Measurements from ENCODE around the gene KRT33A.

Gene KRT33A

GRCh38 chr17:41326173-41327145 lies 24.2 kb downstream of the KRT33A start:
- H2BK120ac ChIP-seq (ENCODE audit: insufficient read depth, low read length, poor library complexity): no peak overlapping the region
- no peak overlapping the region for H2AK5ac ChIP-seq (ENCODE audit: low read length)
- no peak overlapping the region for H3K9ac ChIP-seq (ENCODE audit: low read length)
- H3K79me1 ChIP-seq (ENCODE audit: low read length): peaks cover 2% of the 10 kb centered on the region
- H2AFZ ChIP-seq (ENCODE audit: insufficient read depth, low read length, poor library complexity): no peak overlapping the region
- H3K9me3 ChIP-seq (ENCODE audit: insufficient read depth, low read depth, low read length): no peaks in the 10 kb centered on the region
- DNase-seq: no peak
- H2BK12ac ChIP-seq (ENCODE audit: low read length): no peak overlapping the region
- no peak overlapping the region for H4K12ac ChIP-seq (ENCODE audit: low read depth, low read length)
- H4K8ac ChIP-seq (ENCODE audit: low read depth, low read length): no peak overlapping the region
- H3K4me2 ChIP-seq (ENCODE audit: low read length): no peak overlapping the region
- no peak overlapping the region for H3K14ac ChIP-seq (ENCODE audit: low read length)
- H3K4ac ChIP-seq (ENCODE audit: low read depth, low read length): no peak overlapping the region
- H3K27ac ChIP-seq (ENCODE audit: low read depth, low read length): no peak overlapping the region
- peaks cover 6 to 8% of the 10 kb centered on the region in 2 experiments for H3K4me1 ChIP-seq (ENCODE audit: control insufficient read depth in 1 of 2, insufficient read depth in 2 of 2, low read length in 2 of 2)
- no peak overlapping the region for H3K4me3 ChIP-seq (ENCODE audit: low read depth, low read length)
- no peak overlapping the region for H3K18ac ChIP-seq (ENCODE audit: low read length)
- no CpG with 5 or more reads among the region's 18 CpGs for WGBS (ENCODE audit: extremely low coverage, insufficient coverage, insufficient read length)
- no peaks in the 10 kb centered on the region for H3K36me3 ChIP-seq (ENCODE audit: control insufficient read depth in 1 of 2, insufficient read depth in 2 of 2, low read length in 2 of 2)
- H2BK5ac ChIP-seq (ENCODE audit: low read depth, low read length, poor library complexity): no peak overlapping the region
- H3K27me3 ChIP-seq (ENCODE audit: insufficient read depth, low read length): no peaks in the 10 kb centered on the region
- H3K23ac ChIP-seq (ENCODE audit: low read length): no peak overlapping the region
- no peak overlapping the region for H4K91ac ChIP-seq (ENCODE audit: low read depth, low read length)
- no peaks in the 10 kb centered on the region for H3K79me2 ChIP-seq (ENCODE audit: control insufficient read depth, insufficient read depth, low read length, poor library complexity)

- H3K79me2 ChIP-seq (ENCODE audit: control insufficient read depth, insufficient read depth, low read length, poor library complexity): no peaks in the 10 kb centered on the region
- WGBS (ENCODE audit: extremely low coverage, insufficient coverage, insufficient read length): no CpG with 5 or more reads among the region's 6 CpGs
- H3K4me3 ChIP-seq (ENCODE audit: low read depth, low read length): no peak overlapping the region
- H2BK120ac ChIP-seq (ENCODE audit: insufficient read depth, low read length, poor library complexity): no peak overlapping the region
- no peaks in the 10 kb centered on the region for H3K36me3 ChIP-seq (ENCODE audit: control insufficient read depth in 1 of 2, insufficient read depth in 2 of 2, low read length in 2 of 2)
- no peak for DNase-seq
- H3K79me1 ChIP-seq (ENCODE audit: low read length): peaks cover 2% of the 10 kb centered on the region
- H3K4ac ChIP-seq (ENCODE audit: low read depth, low read length): no peak overlapping the region
- no peak overlapping the region for H3K4me2 ChIP-seq (ENCODE audit: low read length)
- no peak overlapping the region for H3K18ac ChIP-seq (ENCODE audit: low read length)
- no peak overlapping the region for H4K8ac ChIP-seq (ENCODE audit: low read depth, low read length)
- no peaks in the 10 kb centered on the region for H3K27me3 ChIP-seq (ENCODE audit: insufficient read depth, low read length)
- peaks cover 6 to 8% of the 10 kb centered on the region in 2 experiments for H3K4me1 ChIP-seq (ENCODE audit: control insufficient read depth in 1 of 2, insufficient read depth in 2 of 2, low read length in 2 of 2)
- H2AK5ac ChIP-seq (ENCODE audit: low read length): no peak overlapping the region
- no peaks in the 10 kb centered on the region for H3K9me3 ChIP-seq (ENCODE audit: insufficient read depth, low read depth, low read length)
- no peak overlapping the region for H4K91ac ChIP-seq (ENCODE audit: low read depth, low read length)
- no peak overlapping the region for H2BK12ac ChIP-seq (ENCODE audit: low read length)
- H4K12ac ChIP-seq (ENCODE audit: low read depth, low read length): no peak overlapping the region
- no peak overlapping the region for H3K14ac ChIP-seq (ENCODE audit: low read length)
- H2BK5ac ChIP-seq (ENCODE audit: low read depth, low read length, poor library complexity): no peak overlapping the region
- no peak overlapping the region for H3K23ac ChIP-seq (ENCODE audit: low read length)
- no peak overlapping the region for H2AFZ ChIP-seq (ENCODE audit: insufficient read depth, low read length, poor library complexity)
- H3K9ac ChIP-seq (ENCODE audit: low read length): no peak overlapping the region
- H3K27ac ChIP-seq (ENCODE audit: low read depth, low read length): no peak overlapping the region
These were observed 25.0 kb downstream of the KRT33A start for GRCh38 chr17:41325611-41326010.

GRCh38 chr17:41325126-41325525 lies 25.5 kb downstream of the KRT33A start:
- no peak for DNase-seq
- no peak overlapping the region for H4K8ac ChIP-seq (ENCODE audit: low read depth, low read length)
- no peak overlapping the region for H3K4me2 ChIP-seq (ENCODE audit: low read length)
- WGBS (ENCODE audit: extremely low coverage, insufficient coverage, insufficient read length): no CpG with 5 or more reads among the region's 10 CpGs
- H3K79me2 ChIP-seq (ENCODE audit: control insufficient read depth, insufficient read depth, low read length, poor library complexity): no peaks in the 10 kb centered on the region
- H3K18ac ChIP-seq (ENCODE audit: low read length): no peak overlapping the region
- H3K4ac ChIP-seq (ENCODE audit: low read depth, low read length): no peak overlapping the region
- H3K9ac ChIP-seq (ENCODE audit: low read length): no peak overlapping the region
- H2BK120ac ChIP-seq (ENCODE audit: insufficient read depth, low read length, poor library complexity): no peak overlapping the region
- no peak overlapping the region for H2AFZ ChIP-seq (ENCODE audit: insufficient read depth, low read length, poor library complexity)
- no peak overlapping the region for H2BK5ac ChIP-seq (ENCODE audit: low read depth, low read length, poor library complexity)
- H3K14ac ChIP-seq (ENCODE audit: low read length): no peak overlapping the region
- H3K27ac ChIP-seq (ENCODE audit: low read depth, low read length): no peak overlapping the region
- no peak overlapping the region for H3K23ac ChIP-seq (ENCODE audit: low read length)
- peaks cover 6 to 8% of the 10 kb centered on the region in 2 experiments for H3K4me1 ChIP-seq (ENCODE audit: control insufficient read depth in 1 of 2, insufficient read depth in 2 of 2, low read length in 2 of 2)
- no peak overlapping the region for H2AK5ac ChIP-seq (ENCODE audit: low read length)
- no peak overlapping the region for H2BK12ac ChIP-seq (ENCODE audit: low read length)
- no peaks in the 10 kb centered on the region for H3K9me3 ChIP-seq (ENCODE audit: insufficient read depth, low read depth, low read length)
- no peaks in the 10 kb centered on the region for H3K36me3 ChIP-seq (ENCODE audit: control insufficient read depth in 1 of 2, insufficient read depth in 2 of 2, low read length in 2 of 2)
- peaks cover 2% of the 10 kb centered on the region for H3K79me1 ChIP-seq (ENCODE audit: low read length)
- no peaks in the 10 kb centered on the region for H3K27me3 ChIP-seq (ENCODE audit: insufficient read depth, low read length)
- H3K4me3 ChIP-seq (ENCODE audit: low read depth, low read length): no peak overlapping the region
- no peak overlapping the region for H4K91ac ChIP-seq (ENCODE audit: low read depth, low read length)
- H4K12ac ChIP-seq (ENCODE audit: low read depth, low read length): no peak overlapping the region

GRCh38 chr17:41324180-41325075 lies 26.2 kb downstream of the KRT33A start:
- no peak overlapping the region for H2AFZ ChIP-seq (ENCODE audit: insufficient read depth, low read length, poor library complexity)
- WGBS (ENCODE audit: extremely low coverage, insufficient coverage, insufficient read length): no CpG with 5 or more reads among the region's 16 CpGs
- no peaks in the 10 kb centered on the region for H3K36me3 ChIP-seq (ENCODE audit: control insufficient read depth in 1 of 2, insufficient read depth in 2 of 2, low read length in 2 of 2)
- peak overlapping the region; percentile 33 for H2BK12ac ChIP-seq (ENCODE audit: low read length)
- no peak overlapping the region for H4K8ac ChIP-seq (ENCODE audit: low read depth, low read length)
- peaks cover 6 to 8% of the 10 kb centered on the region in 2 experiments for H3K4me1 ChIP-seq (ENCODE audit: control insufficient read depth in 1 of 2, insufficient read depth in 2 of 2, low read length in 2 of 2)
- H3K18ac ChIP-seq (ENCODE audit: low read length): no peak overlapping the region
- H3K27ac ChIP-seq (ENCODE audit: low read depth, low read length): no peak overlapping the region
- no peak overlapping the region for H4K12ac ChIP-seq (ENCODE audit: low read depth, low read length)
- H3K4ac ChIP-seq (ENCODE audit: low read depth, low read length): no peak overlapping the region
- H4K91ac ChIP-seq (ENCODE audit: low read depth, low read length): no peak overlapping the region
- H2BK5ac ChIP-seq (ENCODE audit: low read depth, low read length, poor library complexity): no peak overlapping the region
- H3K27me3 ChIP-seq (ENCODE audit: insufficient read depth, low read length): no peaks in the 10 kb centered on the region
- H3K9ac ChIP-seq (ENCODE audit: low read length): no peak overlapping the region
- DNase-seq: peak in 1 of 2 donors; percentile 48
- H3K9me3 ChIP-seq (ENCODE audit: insufficient read depth, low read depth, low read length): no peaks in the 10 kb centered on the region
- no peak overlapping the region for H3K4me3 ChIP-seq (ENCODE audit: low read depth, low read length)
- no peak overlapping the region for H3K23ac ChIP-seq (ENCODE audit: low read length)
- no peak overlapping the region for H3K14ac ChIP-seq (ENCODE audit: low read length)
- H3K4me2 ChIP-seq (ENCODE audit: low read length): no peak overlapping the region
- H2AK5ac ChIP-seq (ENCODE audit: low read length): peak overlapping the region; percentile 3
- H3K79me1 ChIP-seq (ENCODE audit: low read length): peaks cover 2% of the 10 kb centered on the region
- H3K79me2 ChIP-seq (ENCODE audit: control insufficient read depth, insufficient read depth, low read length, poor library complexity): no peaks in the 10 kb centered on the region
- no peak overlapping the region for H2BK120ac ChIP-seq (ENCODE audit: insufficient read depth, low read length, poor library complexity)
